NCI-H2107 treated with DMSO at 0.1 percent for 48 hours (cell line): ENCODE measurements around the gene CACNA1H.
"Not testable (repeated sequence)": the region's sequence is repeated elsewhere in the genome, so short reads cannot be mapped to it uniquely, and the experiment has no call there.

Source experiments
- DNase-seq: peaks from one replicate; lab custom pipeline; 2025; ENCODE audit not compliant: unreplicated experiment; lab: John Stamatoyannopoulos, UW

The CACNA1H gene

DNA sequence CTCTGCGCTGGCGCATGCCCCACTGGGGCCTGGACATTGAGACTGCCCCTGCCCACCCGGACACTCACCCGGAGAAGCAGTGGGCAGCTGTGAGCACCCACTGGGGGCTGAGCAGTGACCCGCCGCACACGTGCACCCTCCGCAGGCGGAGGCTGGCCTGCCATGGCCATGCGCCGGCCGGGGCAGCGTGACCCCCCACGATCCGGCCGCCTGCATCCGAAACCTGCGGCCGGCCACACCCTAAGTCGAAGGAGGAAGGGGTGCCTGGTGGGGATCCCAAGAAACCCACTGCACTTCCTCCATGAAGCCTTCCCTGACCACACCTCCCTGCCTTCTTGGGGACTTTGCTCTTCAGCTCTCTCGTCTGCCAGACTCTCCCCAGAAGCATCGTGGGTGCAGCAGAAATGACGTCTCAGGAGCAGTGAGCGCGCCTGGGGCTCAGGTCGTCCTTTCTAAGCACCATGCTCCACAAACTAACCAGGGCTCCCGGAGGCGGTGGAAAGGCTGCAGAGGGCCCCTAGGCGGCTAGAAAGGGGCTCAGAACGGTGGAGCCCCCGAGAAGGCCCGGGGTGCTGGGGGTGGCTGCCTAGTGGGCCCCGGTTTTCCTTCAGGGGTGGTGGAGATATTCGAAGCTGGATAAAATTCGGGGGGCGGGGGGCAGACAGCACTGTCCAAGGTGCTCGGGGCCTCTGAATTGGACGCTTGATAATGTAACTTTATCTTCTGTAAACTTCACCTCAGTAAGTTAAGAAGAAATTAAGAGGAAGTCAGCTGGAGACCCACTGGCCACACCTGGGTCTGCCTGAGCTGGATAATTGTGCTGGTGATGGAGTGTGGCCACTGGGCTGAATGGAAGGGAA lies 70.7 kb downstream of the CACNA1H start:
- no peak for DNase-seq

DNA sequence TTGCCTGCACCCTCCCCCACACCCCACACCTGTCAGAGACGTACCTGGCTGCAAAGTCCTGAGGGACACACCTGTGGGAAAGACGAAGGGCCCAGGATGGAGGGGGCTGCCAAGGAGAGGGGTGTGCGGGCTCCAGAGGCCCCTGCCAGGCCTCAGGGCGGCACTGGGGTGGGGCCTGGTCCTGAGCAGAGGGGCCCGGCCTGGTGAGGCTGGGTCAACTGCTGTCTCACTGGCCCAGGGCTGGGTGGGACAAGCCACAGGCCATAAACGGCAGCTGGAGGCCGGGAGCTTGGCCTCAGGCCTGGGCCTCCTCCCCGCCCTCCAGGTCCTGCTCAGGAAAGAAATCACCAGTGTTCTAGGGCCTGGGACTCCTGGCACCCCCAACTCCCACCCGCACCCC lies 71.7 kb downstream of the CACNA1H start:
- DNase-seq: no peak

DNA sequence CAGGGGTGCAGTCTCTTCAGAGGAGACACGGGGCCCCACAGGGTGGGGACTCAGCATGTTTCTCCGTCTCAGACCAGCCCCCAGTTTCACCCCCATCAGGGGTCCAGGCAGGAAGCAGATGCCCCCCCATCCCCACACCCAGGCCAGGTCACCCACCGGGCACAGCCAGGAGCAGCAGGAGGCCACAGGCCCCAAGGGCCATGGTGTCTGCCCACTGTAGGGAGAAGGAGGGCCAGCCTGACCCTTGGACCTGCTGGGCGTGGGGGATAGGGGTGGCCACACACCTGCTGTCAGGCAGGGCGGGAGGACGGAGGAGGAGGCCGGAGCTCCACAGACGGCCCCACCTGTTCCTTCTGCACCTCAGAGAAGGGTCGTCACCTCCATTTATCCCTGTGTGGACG lies 72.1 kb downstream of the CACNA1H start, which contains the start of gene TPSG1:
Gene TPSG1 (minus strand): TSS at position 218 of the 401 bp plus-strand sequence. CDS start 16 bp downstream, at position 202.
- DNase-seq: no peak

- not testable (repeated sequence) for DNase-seq
These were observed 72.9 kb downstream of the CACNA1H start for GRCh38 chr16:1225728-1226311.

DNA sequence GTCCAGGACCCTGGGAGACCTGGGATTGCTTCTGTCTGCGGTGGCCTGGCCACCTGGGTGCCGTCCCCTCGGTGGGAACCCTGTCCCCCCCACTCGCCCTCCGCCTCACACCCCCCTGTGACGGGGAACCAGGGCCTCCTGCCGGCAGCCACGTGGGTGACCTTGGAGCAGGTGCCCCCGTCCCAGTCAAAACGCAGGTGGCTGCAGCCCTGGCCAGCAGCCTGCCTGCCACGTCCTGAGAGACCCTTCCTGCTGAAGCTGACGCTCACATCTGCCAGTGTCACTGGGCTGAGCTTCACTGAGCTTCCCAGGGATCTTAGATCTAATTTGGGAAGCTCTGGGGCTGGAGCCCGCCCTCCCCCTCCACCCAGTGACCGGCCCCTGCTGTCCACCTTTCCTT lies 73.8 kb downstream of the CACNA1H start:
- not testable (repeated sequence) for DNase-seq

- not testable (repeated sequence) for DNase-seq
These were observed 75.3 kb downstream of the CACNA1H start for GRCh38 chr16:1228227-1228626.

- not testable (repeated sequence) for DNase-seq
These were observed 76.6 kb downstream of the CACNA1H start for GRCh38 chr16:1229476-1229875.

DNA sequence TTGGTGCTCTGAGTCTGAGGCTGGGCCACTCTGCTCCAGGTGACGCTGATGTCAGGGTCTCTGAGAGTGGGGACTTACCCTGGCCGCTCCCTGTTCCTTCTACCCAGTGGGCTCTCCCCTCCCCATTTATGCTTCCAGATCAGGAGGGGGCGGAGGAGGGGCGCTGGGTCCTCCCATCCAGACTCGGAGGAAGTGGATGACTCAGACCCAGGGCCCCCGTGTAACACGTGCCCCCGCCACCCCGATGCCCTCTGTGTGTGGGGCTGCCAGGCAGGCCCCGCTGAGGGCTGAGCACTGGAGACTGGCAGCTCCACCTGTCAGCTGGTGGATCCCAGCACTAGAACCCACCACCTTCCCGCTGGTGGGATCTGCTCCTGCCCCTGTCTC lies 77.2 kb downstream of the CACNA1H start, which contains the start of gene TPSB2:
Gene TPSB2 (minus strand): TSS at position 101 of the 387 bp plus-strand sequence. CDS start 233 bp downstream, outside the sequence.
- not testable (repeated sequence) for DNase-seq

GRCh38 chr16:1230471-1231212 lies 77.7 kb downstream of the CACNA1H start:
- not testable (repeated sequence) for DNase-seq

- DNase-seq: not testable (repeated sequence)
These were observed 78.4 kb downstream of the CACNA1H start for GRCh38 chr16:1231301-1231700.

GRCh38 chr16:1232049-1232748 lies 79.3 kb downstream of the CACNA1H start:
- DNase-seq: not testable (repeated sequence)

- DNase-seq: not testable (repeated sequence)
These were observed 83.8 kb downstream of the CACNA1H start for GRCh38 chr16:1236659-1237058.

GRCh38 chr16:1237990-1238389 lies 85.1 kb downstream of the CACNA1H start:
- DNase-seq: no peak

- not testable (repeated sequence) for DNase-seq
These were observed 86.0 kb downstream of the CACNA1H start for GRCh38 chr16:1238909-1239308.

- DNase-seq: not testable (repeated sequence)
These were observed 86.7 kb downstream of the CACNA1H start for GRCh38 chr16:1239575-1239974.

DNA sequence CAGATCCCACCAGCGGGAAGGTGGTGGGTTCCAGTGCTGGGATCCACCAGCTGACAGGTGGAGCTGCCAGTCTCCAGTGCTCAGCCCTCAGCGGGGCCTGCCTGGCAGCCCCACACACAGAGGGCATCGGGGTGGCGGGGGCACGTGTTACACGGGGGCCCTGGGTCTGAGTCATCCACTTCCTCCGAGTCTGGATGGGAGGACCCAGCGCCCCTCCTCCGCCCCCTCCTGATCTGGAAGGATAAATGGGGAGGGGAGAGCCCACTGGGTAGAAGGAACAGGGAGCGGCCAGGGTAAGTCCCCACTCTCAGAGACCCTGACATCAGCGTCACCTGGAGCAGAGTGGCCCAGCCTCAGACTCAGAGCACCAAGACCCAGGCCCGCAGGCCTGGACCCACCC lies 87.5 kb downstream of the CACNA1H start, which contains the start of gene TPSAB1:
Gene TPSAB1 (plus strand): TSS at position 270 of the 400 bp plus-strand sequence. CDS start 234 bp downstream, outside the sequence.
- not testable (repeated sequence) for DNase-seq

- DNase-seq: not testable (repeated sequence)
These were observed 88.2 kb downstream of the CACNA1H start for GRCh38 chr16:1241081-1241480.

GRCh38 chr16:1243363-1243762 lies 90.5 kb downstream of the CACNA1H start:
- not testable (repeated sequence) for DNase-seq

DNA sequence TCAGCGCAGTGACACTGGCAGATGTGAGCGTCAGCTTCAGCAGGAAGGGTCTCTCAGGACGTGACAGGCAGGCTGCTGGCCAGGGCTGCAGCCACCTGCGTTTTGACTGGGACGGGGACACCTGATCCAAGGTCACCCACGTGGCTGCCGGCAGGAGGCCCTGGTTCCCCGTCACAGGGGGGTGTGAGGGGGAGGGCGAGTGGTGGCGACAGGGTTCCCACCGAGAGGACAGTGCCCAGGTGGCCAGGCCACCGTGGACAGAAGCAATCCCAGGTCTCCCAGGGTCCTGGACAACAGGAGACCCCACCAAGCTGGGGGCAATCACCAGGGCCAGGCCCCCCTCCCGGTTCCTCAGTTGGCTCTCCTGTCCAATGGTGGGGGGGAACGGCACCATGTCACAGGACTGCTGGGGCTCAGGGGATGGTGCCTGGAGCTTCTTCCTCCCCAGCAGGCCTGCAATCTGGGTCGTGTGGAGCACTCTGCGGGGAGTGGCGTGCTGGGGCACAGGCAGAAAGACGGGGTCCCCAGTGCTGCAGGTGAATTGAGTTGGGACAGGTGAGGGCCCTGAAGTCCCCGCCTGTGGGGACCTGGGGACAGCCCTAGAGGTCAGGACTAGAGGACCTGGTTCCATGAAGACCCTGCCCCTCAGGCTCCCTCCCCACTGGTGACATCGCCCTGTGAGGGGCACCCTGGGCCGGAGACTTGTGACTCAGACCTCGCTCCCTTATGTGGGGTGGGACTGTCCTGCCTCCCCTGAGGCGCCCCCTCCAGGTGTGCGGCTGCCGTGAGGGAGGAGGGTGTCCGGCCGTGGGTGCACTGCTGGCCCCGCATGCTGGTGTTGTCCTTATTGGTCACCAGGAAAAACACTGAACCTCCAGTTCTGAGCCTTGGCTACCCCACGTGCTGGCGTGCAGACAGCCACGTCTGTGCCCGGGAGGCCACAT lies 91.3 kb downstream of the CACNA1H start:
- DNase-seq: not testable (repeated sequence)
